Neutrophil (primary cell): ENCODE measurements around the gene GAREM1.

Experiments
- H3K27ac ChIP-seq: fragments of 200-600 bp; sonication (generic); 2 replicates; pipeline ENCODE4 v1.5.1; 2016; ENCODE audit warnings: mild to moderate bottlenecking, moderate library complexity
- H3K27me3 ChIP-seq: fragments of 200-600 bp; sonication (generic); 2 replicates; pipeline ENCODE4 v1.6.0; 2016; ENCODE audit warnings: mild to moderate bottlenecking
- H3K36me3 ChIP-seq: fragments of 200-600 bp; sonication (generic); 2 replicates; pipeline ENCODE4 v1.5.1; 2017
- H3K4me1 ChIP-seq, 2 experiments: fragments of 200-600 bp in 1 of 2; sonication (generic) in 1 of 2; 1 replicate in 1 of 2; 2 replicates in 1 of 2; pipeline versions ENCODE4 v1.5.1 to v1.6.1; 2013 to 2016; ENCODE audit warnings: low read depth in 1 of 2, low read length in 1 of 2, mild to moderate bottlenecking in 1 of 2, moderate library complexity in 1 of 2; ENCODE audit not compliant: control insufficient read depth in 1 of 2, insufficient read depth in 1 of 2
- H3K4me3 ChIP-seq, 2 experiments: fragments of 200-600 bp in 1 of 2; sonication (generic) in 1 of 2; 1 replicate in 1 of 2; 2 replicates in 1 of 2; pipeline ENCODE4 v1.5.1; 2013 to 2016; ENCODE audit warnings: low read depth in 1 of 2, low read length in 1 of 2, mild to moderate bottlenecking in 1 of 2, moderate library complexity in 1 of 2
- H3K9me3 ChIP-seq: fragments of 200-600 bp; sonication (generic); 2 replicates; pipeline ENCODE4 v1.5.1; 2016
- TF ChIP-seq, protein P1 (sequence below): fragments of 200-600 bp; sonication (generic); IDR thresholded peaks from 2 replicates; pipeline ENCODE4 v1.5.1; 2016; ENCODE audit warnings: antibody characterized with exemption

The GAREM1 gene

DNA sequence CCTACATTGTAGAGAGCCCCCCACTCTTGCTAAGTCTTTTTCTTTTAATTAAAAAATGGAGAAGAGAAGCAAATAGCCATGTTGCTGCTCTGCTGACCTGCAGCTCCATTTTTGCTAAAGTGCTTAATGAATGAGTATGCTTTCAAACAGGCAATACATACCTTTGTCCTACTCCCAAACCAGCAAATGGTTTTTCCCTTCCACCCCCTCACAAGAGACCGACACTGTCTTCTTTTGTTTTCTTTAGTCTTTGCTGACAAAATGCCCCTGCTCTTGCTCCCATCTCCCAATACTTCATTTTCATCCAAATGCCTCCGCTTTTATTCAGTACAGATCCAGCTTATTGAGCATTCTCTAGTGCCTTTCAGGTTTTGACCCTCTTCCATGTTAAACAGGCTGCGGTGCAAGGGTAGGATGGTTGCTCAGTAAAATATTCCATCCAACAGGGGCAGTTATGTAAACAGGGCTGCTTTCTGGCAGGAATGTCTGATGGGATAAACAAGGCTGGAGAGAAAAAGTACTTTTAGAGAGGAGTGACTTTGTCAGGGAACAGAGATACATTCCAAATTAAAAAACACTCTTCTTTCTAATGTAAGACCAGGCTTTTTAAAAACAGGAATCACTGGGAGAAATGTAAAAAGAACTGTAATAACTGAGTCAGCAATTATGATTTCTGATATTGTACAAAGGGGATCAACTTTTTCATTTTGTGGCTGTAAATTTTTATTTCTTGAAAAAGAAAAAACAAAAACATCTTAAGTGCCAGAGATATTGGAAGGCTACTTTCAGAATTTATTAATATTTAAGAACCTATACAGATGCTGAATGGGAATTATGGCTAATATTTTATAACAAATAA is 144.0 kb downstream of the GAREM1 start:
- Histone ChIP-seq H3K27ac (no peak overlapping the region), H3K27me3 (no peaks in the 10 kb centered on the region), H3K36me3 (no peaks in the 10 kb centered on the region), H3K4me3 (no peak overlapping the region), H3K4me1 (no peaks in the 10 kb centered on the region), H3K9me3 (no peaks in the 10 kb centered on the region)
- TF ChIP-seq, protein P1, sequence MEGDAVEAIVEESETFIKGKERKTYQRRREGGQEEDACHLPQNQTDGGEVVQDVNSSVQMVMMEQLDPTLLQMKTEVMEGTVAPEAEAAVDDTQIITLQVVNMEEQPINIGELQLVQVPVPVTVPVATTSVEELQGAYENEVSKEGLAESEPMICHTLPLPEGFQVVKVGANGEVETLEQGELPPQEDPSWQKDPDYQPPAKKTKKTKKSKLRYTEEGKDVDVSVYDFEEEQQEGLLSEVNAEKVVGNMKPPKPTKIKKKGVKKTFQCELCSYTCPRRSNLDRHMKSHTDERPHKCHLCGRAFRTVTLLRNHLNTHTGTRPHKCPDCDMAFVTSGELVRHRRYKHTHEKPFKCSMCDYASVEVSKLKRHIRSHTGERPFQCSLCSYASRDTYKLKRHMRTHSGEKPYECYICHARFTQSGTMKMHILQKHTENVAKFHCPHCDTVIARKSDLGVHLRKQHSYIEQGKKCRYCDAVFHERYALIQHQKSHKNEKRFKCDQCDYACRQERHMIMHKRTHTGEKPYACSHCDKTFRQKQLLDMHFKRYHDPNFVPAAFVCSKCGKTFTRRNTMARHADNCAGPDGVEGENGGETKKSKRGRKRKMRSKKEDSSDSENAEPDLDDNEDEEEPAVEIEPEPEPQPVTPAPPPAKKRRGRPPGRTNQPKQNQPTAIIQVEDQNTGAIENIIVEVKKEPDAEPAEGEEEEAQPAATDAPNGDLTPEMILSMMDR = no peak

DNA sequence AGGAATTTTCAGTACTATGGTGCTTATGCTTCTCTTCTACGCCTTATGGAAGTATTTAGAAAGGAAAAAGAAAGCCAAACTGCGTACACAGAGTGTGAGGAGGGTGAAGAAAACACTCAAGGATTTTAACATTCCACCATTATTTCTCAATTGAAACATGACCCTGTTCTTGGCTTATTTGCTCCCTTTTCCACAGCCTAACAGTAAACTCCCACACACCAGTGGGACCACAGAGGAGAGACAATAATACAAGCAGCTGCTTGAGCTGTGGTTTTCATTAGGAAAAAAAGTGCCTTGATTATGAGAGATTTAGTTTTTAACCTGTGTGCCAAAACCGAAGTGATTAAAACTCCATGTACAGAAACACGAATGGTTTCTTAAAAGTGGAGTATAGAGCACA is 146.5 kb downstream of the GAREM1 start:
- Histone ChIP-seq H3K27ac (no peak overlapping the region), H3K27me3 (no peaks in the 10 kb centered on the region), H3K36me3 (no peaks in the 10 kb centered on the region), H3K9me3 (no peaks in the 10 kb centered on the region), H3K4me1 (no peaks in the 10 kb centered on the region), H3K4me3 (no peak overlapping the region)
- TF ChIP-seq, protein P1 = no peak

GRCh38 chr18:32321826-32322225 is 148.9 kb downstream of the GAREM1 start:
- H3K27ac ChIP-seq = no peak overlapping the region
- H3K4me1 ChIP-seq = no peaks in the 10 kb centered on the region
- TF ChIP-seq, protein P1 = no peak
- no peaks in the 10 kb centered on the region for H3K36me3 ChIP-seq
- no peak overlapping the region for H3K4me3 ChIP-seq
- no peaks in the 10 kb centered on the region for H3K27me3 ChIP-seq
- H3K9me3 ChIP-seq = no peaks in the 10 kb centered on the region

GRCh38 chr18:32319084-32319483 is 151.6 kb downstream of the GAREM1 start:
- Histone ChIP-seq H3K27me3 (no peaks in the 10 kb centered on the region), H3K4me1 (no peaks in the 10 kb centered on the region), H3K9me3 (no peaks in the 10 kb centered on the region), H3K4me3 (no peak overlapping the region), H3K36me3 (no peaks in the 10 kb centered on the region), H3K27ac (no peak overlapping the region)
- TF ChIP-seq, protein P1 = no peak

- TF ChIP-seq, protein P1 = no peak
- no peak overlapping the region for H3K4me3 ChIP-seq
- no peaks in the 10 kb centered on the region for H3K9me3 ChIP-seq
- no peaks in the 10 kb centered on the region for H3K36me3 ChIP-seq
- no peak overlapping the region for H3K27ac ChIP-seq
- H3K27me3 ChIP-seq = no peaks in the 10 kb centered on the region
- H3K4me1 ChIP-seq = no peaks in the 10 kb centered on the region
Measured at GRCh38 chr18:32318581-32318980, 152.1 kb downstream of the GAREM1 start.
